Dedifferentiated amniotic fluid mesenchymal stem cell (primary cell): ENCODE data around the gene ARPC5L.

ENCODE experiments used
- DNase-seq: peaks from one replicate; pipeline ENCODE4 v3.0.0-alpha.2; 2016; ENCODE audit errors: extremely low spot score

Gene ARPC5L

GRCh38 chr9:124868511-124869465, 6.9 kb downstream of the ARPC5L start:
- DNase-seq: peak; percentile 69

DNA sequence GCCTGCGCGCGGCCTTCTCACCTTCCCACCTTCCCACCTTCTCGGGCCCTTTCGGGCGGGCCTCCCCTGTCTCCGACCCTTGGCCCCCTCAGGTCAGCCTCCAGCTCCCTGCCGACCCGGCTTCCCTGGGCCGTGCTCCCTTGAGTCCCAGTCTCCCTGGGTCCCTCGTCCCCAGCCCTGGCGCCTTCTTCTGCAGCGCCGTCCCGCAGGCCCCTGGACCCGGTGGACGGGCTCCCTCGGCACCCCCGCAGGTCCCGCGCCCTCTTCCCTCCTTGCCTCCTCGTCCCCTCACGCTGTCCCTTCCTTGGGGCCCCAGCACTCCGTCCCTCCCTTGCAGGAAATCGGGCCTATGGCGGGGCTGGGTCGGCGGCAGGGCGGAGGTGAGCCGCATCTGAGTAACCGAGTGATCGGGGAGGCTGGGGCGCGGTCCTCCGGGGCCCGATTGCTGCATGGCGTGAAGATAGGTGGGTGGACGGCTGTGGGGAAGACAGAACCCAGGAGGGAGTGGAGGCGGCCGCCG, 7.6 kb downstream of the ARPC5L start:
- peak; percentile 19 for DNase-seq

DNA sequence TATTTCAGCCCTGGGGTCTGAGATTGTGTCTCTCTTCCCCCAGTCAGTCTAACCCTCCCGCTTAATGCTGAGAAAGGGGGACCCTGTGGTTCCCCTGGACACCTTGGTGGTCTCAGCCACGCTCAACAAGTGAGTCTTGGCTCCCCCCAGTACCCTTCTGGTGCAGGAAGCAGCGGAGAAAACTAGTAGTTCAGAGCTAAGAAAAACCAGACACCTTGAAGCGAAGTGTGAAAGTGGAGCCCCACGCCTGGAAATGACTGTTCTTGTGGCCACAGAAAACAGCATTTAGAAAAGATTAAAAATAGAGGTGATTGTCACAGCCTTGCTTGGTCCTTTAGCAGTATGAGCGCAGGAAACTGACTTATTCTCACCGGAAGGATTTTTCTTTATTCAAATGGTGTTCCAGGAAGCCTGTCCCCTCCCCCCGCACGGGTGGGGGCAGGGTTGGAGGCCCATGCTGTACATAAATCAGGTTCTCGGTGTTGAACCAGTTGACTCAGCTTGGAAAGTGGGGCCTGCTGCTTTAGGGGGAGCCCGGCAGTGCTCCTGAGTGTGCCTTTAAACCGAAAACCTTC, 8.1 kb downstream of the ARPC5L start:
- DNase-seq: no peak

- DNase-seq: no peak
These were observed 8.8 kb downstream of the ARPC5L start for GRCh38 chr9:124870723-124871122.

- DNase-seq: no peak
These were observed 9.2 kb downstream of the ARPC5L start for GRCh38 chr9:124871156-124871561.

DNA sequence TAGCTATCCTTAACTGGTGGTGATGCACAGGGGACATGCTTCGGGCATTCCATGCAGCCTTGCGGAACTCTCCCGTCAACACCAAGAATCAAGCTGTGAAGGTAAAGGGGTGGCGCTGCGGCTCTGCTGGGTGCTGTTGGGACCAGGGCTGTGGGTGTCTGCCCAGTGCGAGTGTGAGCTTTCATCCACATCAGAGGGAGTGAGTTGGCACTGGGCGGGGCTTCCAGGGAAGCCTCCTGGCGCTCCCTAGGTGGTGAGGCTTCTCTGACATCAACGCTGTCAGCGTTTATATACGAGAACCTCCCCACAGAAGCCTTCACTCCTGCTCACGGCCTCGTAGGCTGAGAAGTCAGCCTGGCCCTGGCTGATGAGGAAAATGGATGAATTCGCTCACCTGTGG, 11.7 kb downstream of the ARPC5L start:
- no peak for DNase-seq

DNA sequence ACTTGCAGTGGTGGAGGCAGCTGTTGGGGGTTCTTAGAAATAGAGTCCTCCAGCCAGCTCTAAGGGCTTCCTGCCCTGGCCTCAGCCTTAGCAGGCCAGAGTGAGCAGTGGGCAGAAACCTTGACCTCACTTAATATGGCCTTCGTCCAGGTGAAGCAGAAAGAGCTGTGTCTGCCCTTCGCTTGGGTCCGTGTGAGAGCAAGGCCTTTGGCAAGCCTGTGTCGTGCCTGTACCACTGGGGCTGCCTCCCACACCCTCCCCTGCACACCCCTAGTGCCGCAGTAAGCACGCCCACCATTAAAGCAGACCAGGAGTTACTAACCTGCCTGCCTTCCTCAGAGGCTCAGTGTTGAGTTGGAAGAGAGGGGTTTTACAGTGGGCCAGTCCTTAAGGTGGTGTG, 13.6 kb downstream of the ARPC5L start:
- DNase-seq: no peak

GRCh38 chr9:124877021-124877782, 15.3 kb downstream of the ARPC5L start:
- no peak for DNase-seq

DNA sequence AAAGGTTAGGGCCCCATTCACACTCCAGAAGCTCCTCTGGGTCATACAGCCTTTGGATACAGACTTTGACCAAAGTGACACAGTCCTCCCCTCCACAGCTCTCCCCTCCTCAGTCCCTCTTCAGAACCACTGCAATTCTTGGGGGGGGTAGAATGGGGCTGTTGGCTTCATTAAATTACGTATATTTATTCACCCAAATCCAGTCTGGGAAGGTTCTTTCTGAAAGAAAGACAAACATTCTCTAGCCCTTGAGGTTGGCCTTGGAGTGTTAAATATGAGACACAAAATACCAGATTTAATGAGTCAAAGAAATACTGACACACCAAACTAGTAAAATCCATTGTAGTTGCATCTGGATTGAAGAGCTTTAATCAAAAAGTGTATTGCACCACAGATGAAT, 16.1 kb downstream of the ARPC5L start:
- DNase-seq: no peak

- DNase-seq: no peak
These were observed 16.6 kb downstream of the ARPC5L start for GRCh38 chr9:124878518-124878917.

- DNase-seq: no peak
These were observed 17.3 kb downstream of the ARPC5L start for GRCh38 chr9:124879226-124879625.

DNA sequence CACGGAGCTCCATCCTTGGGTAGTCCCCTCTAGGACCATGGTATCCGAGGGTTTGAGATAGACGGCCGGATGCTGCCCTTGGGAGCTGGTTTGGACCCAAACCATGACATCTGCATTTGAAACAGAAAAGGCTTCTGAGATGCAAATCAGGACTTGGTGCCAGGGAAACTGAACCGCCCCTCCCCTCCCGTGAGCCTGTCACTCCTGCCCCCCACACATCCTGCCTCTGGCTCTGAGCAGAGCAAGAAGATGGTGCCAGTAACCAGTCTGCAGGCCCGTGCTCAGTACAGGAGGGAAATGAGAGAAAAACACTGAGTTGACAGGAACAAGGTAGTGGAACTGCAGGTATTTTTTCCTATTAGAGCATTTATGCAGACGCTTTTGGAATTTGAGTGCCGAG, 18.6 kb downstream of the ARPC5L start:
- no peak for DNase-seq

DNA sequence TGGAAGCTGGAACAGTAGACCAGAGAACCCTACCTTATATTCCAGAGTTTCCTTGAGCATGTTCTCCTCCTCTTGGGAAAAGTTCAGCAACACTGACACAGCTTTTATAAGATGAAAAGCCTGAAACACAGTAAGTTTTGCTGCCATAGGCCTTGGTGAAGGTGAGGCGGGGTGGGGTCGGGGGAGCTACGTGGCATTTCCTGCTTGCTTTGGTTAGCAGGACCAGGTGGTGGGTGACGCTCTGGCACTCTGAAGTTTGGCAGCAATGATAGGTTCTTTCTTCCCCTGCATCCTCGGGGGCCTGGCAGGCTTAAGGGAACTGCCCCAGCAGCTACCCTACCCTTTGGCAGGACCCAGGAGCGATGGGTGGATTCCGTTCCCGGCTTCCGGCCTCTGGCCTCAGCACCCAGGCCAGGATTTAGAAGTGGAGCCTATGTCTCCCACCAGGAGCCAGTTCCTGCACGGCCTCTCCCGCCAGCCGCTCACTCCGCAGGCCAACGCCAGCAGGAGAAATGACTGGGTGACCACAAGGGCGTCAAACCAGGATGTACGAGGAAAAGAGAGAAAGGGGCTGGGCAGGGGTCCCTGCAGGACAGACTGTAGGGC, 19.3 kb downstream of the ARPC5L start:
- no peak for DNase-seq

GRCh38 chr9:124882231-124882630, 20.3 kb downstream of the ARPC5L start:
- DNase-seq: no peak

- DNase-seq: no peak
These were observed 22.4 kb downstream of the ARPC5L start for GRCh38 chr9:124884376-124884775.

DNA sequence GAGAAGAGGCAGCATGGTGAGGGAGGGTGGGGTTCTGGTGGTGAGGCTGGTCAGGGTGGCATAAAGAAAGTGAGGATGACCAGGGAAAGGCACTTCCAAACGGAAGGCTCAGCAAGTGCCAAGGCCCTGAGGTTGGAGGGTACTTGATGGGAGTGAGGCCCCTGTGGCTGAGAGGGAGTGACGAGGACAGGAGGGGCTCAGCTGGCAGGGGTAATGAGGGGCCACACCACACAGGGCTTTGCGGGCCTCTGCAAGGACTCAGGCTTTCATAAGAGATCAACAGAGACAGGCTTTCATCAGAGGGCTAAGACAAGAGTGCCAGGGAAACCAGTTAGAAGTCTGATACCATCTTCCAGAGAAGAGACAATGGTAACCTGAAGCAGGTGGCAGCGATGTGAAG, 23.6 kb downstream of the ARPC5L start:
- no peak for DNase-seq

- no peak for DNase-seq
These were observed 24.5 kb downstream of the ARPC5L start for GRCh38 chr9:124886461-124886860.

DNA sequence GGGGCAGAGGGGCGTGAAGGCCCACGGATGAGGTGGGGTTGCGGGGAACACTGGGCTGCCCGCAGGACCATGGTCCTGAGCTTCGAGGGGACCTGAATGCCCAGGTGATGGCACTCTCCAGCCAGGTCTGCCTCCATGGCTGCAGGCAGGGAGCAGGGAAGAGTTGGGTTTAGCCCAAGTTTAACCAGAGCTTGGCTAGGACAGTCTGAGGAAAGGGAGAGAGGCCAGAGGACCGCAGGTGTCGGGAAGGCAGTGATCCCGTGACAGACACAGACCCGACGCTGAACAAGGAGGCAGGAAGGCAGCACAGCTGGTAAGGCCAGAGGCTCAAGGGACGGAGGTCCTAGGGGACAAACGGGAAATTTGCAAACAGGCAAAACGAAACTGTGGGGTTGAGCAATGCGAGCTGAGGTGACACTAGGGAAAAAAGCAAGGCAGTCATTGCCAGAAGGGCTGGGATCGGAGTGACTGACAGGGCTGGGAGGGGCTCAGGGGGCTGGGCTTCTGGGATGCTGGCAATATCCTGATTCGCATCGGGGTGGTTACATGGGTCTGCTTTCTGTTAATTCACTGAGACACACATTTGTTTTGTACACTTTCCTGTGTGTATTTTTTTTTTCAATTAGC, 25.0 kb downstream of the ARPC5L start:
- DNase-seq: no peak

DNA sequence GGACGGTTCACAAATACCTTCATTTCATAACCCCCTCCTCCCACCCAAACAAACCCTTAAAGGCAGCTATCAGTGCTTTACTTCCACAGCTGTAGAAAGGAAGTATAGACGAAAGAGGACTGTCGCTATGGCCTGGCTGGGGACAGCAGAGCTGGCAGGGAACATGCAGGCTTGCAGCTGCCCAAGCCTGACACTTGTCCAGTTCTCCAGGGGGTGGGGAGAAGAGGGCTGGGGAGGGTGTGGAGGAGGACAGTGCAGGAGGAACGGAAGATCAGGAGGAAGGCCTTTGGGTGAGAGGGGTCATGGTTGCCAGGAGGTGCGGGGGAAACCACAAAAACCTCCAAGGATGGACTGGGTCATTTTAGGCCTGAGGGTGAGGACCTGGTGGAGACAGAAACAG, 25.9 kb downstream of the ARPC5L start:
- DNase-seq: no peak

- no peak for DNase-seq
These were observed 27.1 kb downstream of the ARPC5L start for GRCh38 chr9:124889006-124889405.

GRCh38 chr9:124890179-124890578, 28.2 kb downstream of the ARPC5L start:
- DNase-seq: no peak
